Endothelial cell of umbilical vein (primary cell): ENCODE data around the gene APLP2. TPM values are rescaled to one million over a fixed set of nuclear protein-coding genes. Genes with fewer than 3 reads are reported as not detected.

Experiments used
- BruUV-seq: library from RNA; stranded (reverse); fragments of 400-500 nt; replicated peaks from 2 replicates; lab custom pipeline; 2021; lab: Mats Ljungman, UMichigan
- CTCF ChIA-PET: fragments of 300-600, 350-600 bp; sonication (Branson Sonifier 250); formaldehyde crosslinking; loops from one replicate; lab custom pipeline; 2021; ENCODE audit warnings: antibody characterized with exemption, inconsistent platforms; lab: Charles Lee
- POLR2A ChIA-PET: fragments of 300-600, 350-600 bp; sonication (Branson Sonifier 250); formaldehyde crosslinking; loops from one replicate; lab custom pipeline; 2021; ENCODE audit warnings: antibody characterized with exemption, inconsistent platforms; lab: Charles Lee
- DNase-seq: peaks from one replicate; pipeline ENCODE4 v3.0.0-alpha.2; 2011; ENCODE audit warnings: low read depth, low spot score
- FAIRE-seq: peaks from 2 replicates; lab custom pipeline; 2011; peaks lifted over from hg19 to GRCh38; lab: Jason Lieb, UNC
- H2AFZ ChIP-seq: 2 replicates; pipeline ENCODE4 v1.6.0; 2012; ENCODE audit warnings: low read depth, low read length, control low read depth, inconsistent platforms
- H3K27ac ChIP-seq: 2 replicates; pipeline ENCODE4 v1.5.1; 2011; ENCODE audit warnings: low read depth, mild to moderate bottlenecking, control low read depth, low read length, moderate library complexity; ENCODE audit not compliant: insufficient read depth
- H3K27me3 ChIP-seq, 2 experiments: 2 replicates each; pipeline versions ENCODE4 v1.6.0 to v1.6.1; 2011; ENCODE audit warnings: low read length in 2 of 2, mixed read lengths in 1 of 2; ENCODE audit not compliant: control insufficient read depth in 2 of 2, insufficient read depth in 2 of 2
- H3K36me3 ChIP-seq, 2 experiments: 2 replicates in 1 of 2; 3 replicates in 1 of 2; pipeline ENCODE4 v1.5.1; 2011; ENCODE audit warnings: low read length in 2 of 2, mild to moderate bottlenecking in 1 of 2, moderate library complexity in 1 of 2; ENCODE audit not compliant: control insufficient read depth in 2 of 2, insufficient read depth in 2 of 2; ENCODE audit errors: extremely low read depth in 1 of 2
- H3K4me1 ChIP-seq: 3 replicates; pipeline ENCODE4 v1.5.1; 2011; ENCODE audit warnings: mild to moderate bottlenecking, low read length; ENCODE audit not compliant: control insufficient read depth, insufficient read depth; ENCODE audit errors: extremely low read depth
- H3K4me2 ChIP-seq: 2 replicates; pipeline ENCODE4 v1.6.1; 2011; ENCODE audit warnings: low read length, control low read depth, mixed read lengths; ENCODE audit not compliant: insufficient read depth
- H3K4me3 ChIP-seq, 3 experiments: fragments of 200-600 bp in 1 of 3; sonication (generic), shearing (Covaris generic) in 1 of 3; replicated peaks in 1 of 3; 2 replicates each; pipeline ENCODE4 v1.5.1; 2011 to 2016; ENCODE audit warnings: control low read depth in 3 of 3, low read length in 3 of 3, mild to moderate bottlenecking in 2 of 3, inconsistent platforms in 1 of 3, low read depth in 1 of 3, moderate library complexity in 1 of 3; ENCODE audit not compliant: insufficient read depth in 1 of 3
- H3K79me2 ChIP-seq: 2 replicates; pipeline ENCODE4 v1.6.0; 2012; ENCODE audit warnings: low read length, inconsistent platforms; ENCODE audit not compliant: control insufficient read depth, insufficient read depth
- H3K9ac ChIP-seq: replicated peaks from 2 replicates; pipeline ENCODE3; 2011; ENCODE audit warnings: low read length, control low read depth; ENCODE audit not compliant: insufficient read depth; ENCODE audit errors: extremely low read depth
- H3K9me1 ChIP-seq: replicated peaks from 3 replicates; pipeline ENCODE4 v1.6.0; 2011; ENCODE audit warnings: mild to moderate bottlenecking, low read length; ENCODE audit not compliant: control insufficient read depth, insufficient read depth; ENCODE audit errors: extremely low read depth
- H3K9me3 ChIP-seq: replicated peaks from 2 replicates; pipeline ENCODE4 v1.5.1; 2012; ENCODE audit warnings: low read length, inconsistent platforms; ENCODE audit not compliant: control insufficient read depth, insufficient read depth
- H4K20me1 ChIP-seq: replicated peaks from 2 replicates; pipeline ENCODE3; 2011; ENCODE audit warnings: mild to moderate bottlenecking, low read length; ENCODE audit not compliant: control insufficient read depth, insufficient read depth; ENCODE audit errors: extremely low read depth
- GATA2 ChIP-seq: IDR thresholded peaks from 2 replicates; pipeline ENCODE4 v1.7.0; 2011; ENCODE audit warnings: low read depth, mild to moderate bottlenecking, moderate library complexity, mixed read lengths, low read length; ENCODE audit not compliant: insufficient read length, insufficient read depth
- MYC ChIP-seq: IDR thresholded peaks from one replicate; pipeline ENCODE4 v1.6.1; 2011; ENCODE audit warnings: mild to moderate bottlenecking, low read depth, low read length
- POLR2A ChIP-seq: IDR thresholded peaks from 2 replicates; pipeline ENCODE4 v1.6.1; 2012; ENCODE audit warnings: low read depth, mild to moderate bottlenecking, control low read depth, low read length
- POLR2AphosphoS5 ChIP-seq: IDR thresholded peaks from 2 replicates; pipeline ENCODE4 v1.6.1; 2012; ENCODE audit warnings: low read depth, mild to moderate bottlenecking, control low read depth, low read length, moderate library complexity; ENCODE audit not compliant: insufficient read depth
- dilution Hi-C: fragments of 300-500 bp; cut with MboI; formaldehyde crosslinking; loops from one replicate; pipeline ENCODE4 v1.15.0; 2019; ENCODE audit warnings: low sequenced_read_pairs; ENCODE audit not compliant: extremely low pct_ligation_motif_present
- intact Hi-C: fragments of 100-400 bp; cut with micrococcal nuclease; formaldehyde crosslinking; loops from one replicate; pipeline ENCODE4 v1.10.0; 2022
- polyA plus RNA-seq, 4 experiments: library from polyadenylated mRNA; depleted of rRNA in 3 of 4; stranded (reverse) in 3 of 4; unstranded in 1 of 4; fragments of >200 nt; gene quantifications; 2 replicates each; pipeline versions ENCODE4 v1.2.1 to v1.2.3, GENCODE V29; 2011 to 2012; ENCODE audit warnings: missing spikeins in 1 of 4
- total RNA-seq: library from RNA; stranded (reverse); gene quantifications from 2 replicates; pipeline ENCODE4 v1.2.3, GENCODE V29; 2021
- TF ChIP-seq, protein P1 (sequence below): IDR thresholded peaks from 2 replicates; pipeline ENCODE4 v1.6.1; 2011; ENCODE audit not compliant: insufficient read depth, insufficient read length

Gene APLP2
- total and polyA plus RNA-seq, 2 donors (not counting 3 experiments of a cell fraction or from before 2014, with no cell fraction given): 493 to 543 TPM

DNA sequence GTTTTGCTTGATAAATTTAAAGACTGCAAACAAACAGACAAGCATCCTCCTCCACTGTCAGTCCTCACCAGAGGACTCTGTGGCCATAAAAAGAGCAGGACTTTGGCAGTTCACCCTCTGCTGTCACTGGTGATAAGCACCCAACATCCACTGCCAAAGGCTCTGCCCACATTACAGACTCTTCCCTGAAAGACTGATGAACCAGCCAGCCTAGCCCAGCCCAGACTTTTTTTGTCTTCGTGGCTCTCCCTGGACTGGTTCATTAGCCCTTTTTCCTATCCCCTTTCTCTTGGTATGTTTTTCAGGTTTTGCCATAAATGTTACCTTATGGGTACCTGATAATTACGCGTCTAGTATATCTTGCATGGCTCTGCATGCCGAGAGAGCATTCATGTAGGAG lies 104.9 kb downstream of the APLP2 start:
- TF ChIP-seq POLR2A (no peak), GATA2 (no peak)
- TF ChIP-seq, protein P1, sequence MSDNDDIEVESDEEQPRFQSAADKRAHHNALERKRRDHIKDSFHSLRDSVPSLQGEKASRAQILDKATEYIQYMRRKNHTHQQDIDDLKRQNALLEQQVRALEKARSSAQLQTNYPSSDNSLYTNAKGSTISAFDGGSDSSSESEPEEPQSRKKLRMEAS: no peak
- no peaks in the 10 kb centered on the region for H3K79me2 ChIP-seq
- no peaks in the 10 kb centered on the region for H3K36me3 ChIP-seq
- H3K4me1 ChIP-seq: no peaks in the 10 kb centered on the region
- no peak overlapping the region for H3K4me3 ChIP-seq
- DNase-seq (no peak), FAIRE-seq (no peak)
- no peaks in the 10 kb centered on the region for H4K20me1 ChIP-seq
- no peaks in the 10 kb centered on the region for H3K9me3 ChIP-seq
- intact Hi-C loops: no loop called here
- no peak overlapping the region for H3K9ac ChIP-seq
- H3K4me2 ChIP-seq: no peak overlapping the region
- dilution Hi-C loops: no loop called here
- H3K27me3 ChIP-seq: peaks cover 0 to 1% of the 10 kb centered on the region in 2 experiments
- no peak overlapping the region for H3K27ac ChIP-seq
- H3K9me1 ChIP-seq: no peaks in the 10 kb centered on the region
- no TSS peak for BruUV-seq
- CTCF ChIA-PET: no interaction called here
- POLR2A ChIA-PET: no interaction called here
- no peak overlapping the region for H2AFZ ChIP-seq

DNA sequence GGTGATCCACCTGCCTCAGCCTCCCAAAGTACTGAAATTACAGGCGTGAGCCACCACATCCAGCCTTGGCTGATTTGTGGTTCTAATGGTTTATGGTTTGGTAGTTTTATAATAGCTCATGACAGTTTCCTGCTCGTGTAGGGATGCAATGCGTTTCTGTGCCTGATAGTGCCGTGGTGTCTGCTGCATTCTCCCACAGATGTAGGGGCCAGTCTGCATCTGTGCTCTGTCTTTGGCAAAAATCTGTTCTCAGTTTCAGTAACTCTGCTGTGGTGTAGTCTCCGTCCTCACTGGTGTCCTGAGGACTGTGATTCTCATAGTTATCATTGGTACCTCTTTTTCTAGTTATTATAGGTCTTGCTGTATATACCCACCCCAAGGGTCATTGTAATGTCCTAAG lies 106.2 kb downstream of the APLP2 start:
- peaks cover 0 to 1% of the 10 kb centered on the region in 2 experiments for H3K27me3 ChIP-seq
- H3K9me1 ChIP-seq: no peaks in the 10 kb centered on the region
- CTCF ChIA-PET: no interaction called here
- POLR2A ChIA-PET: no interaction called here
- no peaks in the 10 kb centered on the region for H3K9me3 ChIP-seq
- no peak for DNase-seq
- H3K27ac ChIP-seq: no peak overlapping the region
- no peaks in the 10 kb centered on the region for H3K79me2 ChIP-seq
- dilution Hi-C loops (no loop called here), intact Hi-C loops (no loop called here)
- no peaks in the 10 kb centered on the region for H4K20me1 ChIP-seq
- H3K9ac ChIP-seq: no peak overlapping the region
- TF ChIP-seq MYC (no peak), POLR2AphosphoS5 (no peak)
- H3K36me3 ChIP-seq: no peaks in the 10 kb centered on the region
- H3K4me1 ChIP-seq: no peaks in the 10 kb centered on the region
- H3K4me2 ChIP-seq: no peak overlapping the region
- BruUV-seq: no TSS peak
- H2AFZ ChIP-seq: no peak overlapping the region
- no peak for FAIRE-seq
- H3K4me3 ChIP-seq: no peak overlapping the region
